Measurements from ENCODE around the gene DSTN.

DSTN gene

GRCh38 chr20:17621229-17621968 is 51.5 kb downstream of the DSTN start:
- in situ Hi-C loops (cut with MboI; ENCODE audit: low sequenced_read_pairs), result no loop called here

GRCh38 chr20:17622086-17622850 is 52.4 kb downstream of the DSTN start:
- in situ Hi-C loops (cut with MboI; ENCODE audit: low sequenced_read_pairs), result no loop called here

DNA sequence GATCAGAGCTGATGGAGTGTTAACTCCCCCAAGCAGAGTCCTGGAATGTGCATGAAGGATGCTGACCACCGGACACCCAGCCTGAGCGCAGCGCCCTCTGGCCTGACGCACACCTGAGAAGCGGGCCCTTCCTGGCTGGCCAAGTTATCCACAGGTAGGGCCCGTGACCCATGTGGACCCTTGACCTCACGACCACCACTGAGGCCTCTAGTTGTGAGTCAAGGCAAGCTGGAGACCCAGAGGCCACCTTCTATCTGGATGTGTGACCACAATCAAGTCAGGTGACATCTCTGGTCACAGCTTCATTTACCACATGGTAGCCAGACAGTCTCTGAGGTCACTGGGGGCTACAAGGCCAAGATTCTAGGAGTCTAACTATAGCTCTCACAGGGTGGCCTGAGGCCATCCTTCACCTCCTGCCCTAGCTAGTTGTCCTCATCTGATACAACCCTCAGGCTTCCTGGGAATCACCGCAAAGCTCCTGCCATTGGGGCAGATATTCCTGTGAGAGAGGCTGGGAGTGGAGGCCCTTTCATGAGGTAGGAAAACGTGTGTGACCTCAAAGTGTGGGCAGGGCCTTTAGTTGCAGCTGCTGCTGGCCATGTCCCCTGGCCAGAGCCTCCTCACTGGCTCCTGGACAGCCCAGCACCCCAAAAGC is 53.1 kb downstream of the DSTN start:
- in situ Hi-C loops (cut with MboI; ENCODE audit: low sequenced_read_pairs), result no loop called here

GRCh38 chr20:17624070-17624469 is 54.2 kb downstream of the DSTN start:
- in situ Hi-C loops (cut with MboI; ENCODE audit: low sequenced_read_pairs), result no loop called here

DNA sequence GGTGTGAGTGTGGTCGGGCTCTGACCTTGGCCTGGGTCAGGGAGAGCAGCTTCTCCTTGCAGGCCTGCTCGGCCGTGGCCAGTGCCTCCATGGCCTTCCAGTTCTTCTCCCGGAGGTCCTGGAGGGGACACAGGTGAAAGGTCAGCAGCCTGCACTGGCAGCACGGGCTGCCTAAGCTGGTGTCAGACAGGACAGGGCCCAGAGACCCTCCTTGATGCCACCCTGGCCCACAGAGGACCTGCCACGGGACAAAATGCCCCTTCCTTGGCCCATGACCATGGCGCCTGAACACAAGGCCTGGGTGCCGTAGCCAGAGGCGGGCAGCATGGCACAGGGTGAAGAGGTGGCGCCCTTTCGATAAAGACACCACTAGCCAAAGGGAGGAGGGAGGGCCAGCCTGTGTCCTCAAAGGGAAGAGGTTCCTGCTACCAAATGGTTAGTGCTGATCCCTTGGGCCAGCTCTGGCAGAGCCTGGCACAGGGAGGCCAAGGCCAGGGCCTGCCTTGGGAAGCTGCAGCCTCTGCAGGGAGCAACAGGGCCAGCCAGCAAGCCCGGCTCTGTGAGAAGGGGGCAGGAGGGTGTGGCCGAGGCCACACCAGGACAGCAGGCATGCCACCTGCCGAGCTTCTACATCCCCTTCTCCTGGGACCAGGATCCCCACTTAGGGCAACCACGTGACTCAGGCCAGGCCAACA is 54.8 kb downstream of the DSTN start:
- in situ Hi-C loops (cut with MboI; ENCODE audit: low sequenced_read_pairs), result no loop called here

DNA sequence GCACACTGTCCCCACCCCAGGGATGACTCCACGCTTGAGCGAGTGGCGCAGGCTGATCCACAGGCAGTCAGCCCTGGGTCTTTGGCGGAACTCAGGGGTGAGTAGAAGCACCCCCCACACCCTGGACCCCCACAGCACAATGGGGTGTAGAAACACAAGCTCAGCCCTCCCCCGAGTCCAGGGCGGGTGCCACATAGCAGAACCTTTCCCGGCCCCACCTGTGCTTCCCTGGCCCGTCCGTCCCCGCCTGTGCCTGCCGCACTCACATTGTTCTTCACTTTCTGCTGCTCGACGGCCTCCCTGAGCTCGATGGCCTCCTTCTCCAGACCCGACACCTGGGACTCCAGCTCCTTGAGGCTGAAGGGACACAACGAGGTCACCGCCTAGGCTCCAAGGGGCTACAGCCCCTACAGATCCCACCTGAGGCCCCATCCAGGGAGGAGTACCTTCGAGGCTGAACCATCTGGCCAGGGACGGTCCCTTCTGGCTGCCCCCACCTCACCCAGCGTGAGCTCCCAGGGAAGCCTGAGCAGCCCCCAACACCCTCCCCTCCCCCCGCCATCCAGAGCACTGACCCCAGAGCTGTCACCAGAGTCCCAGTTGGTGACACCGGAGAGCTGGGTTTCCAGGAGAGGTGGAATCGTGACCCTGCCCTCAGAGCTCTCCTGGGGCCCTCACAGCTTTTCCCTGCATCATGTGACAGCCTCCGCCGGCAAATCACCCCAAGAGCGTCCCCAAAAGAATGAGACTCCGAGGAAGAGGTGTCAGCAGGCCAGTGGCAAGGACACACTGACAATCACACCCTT is 55.6 kb downstream of the DSTN start:
- in situ Hi-C loops (cut with MboI; ENCODE audit: low sequenced_read_pairs), result no loop called here

DNA sequence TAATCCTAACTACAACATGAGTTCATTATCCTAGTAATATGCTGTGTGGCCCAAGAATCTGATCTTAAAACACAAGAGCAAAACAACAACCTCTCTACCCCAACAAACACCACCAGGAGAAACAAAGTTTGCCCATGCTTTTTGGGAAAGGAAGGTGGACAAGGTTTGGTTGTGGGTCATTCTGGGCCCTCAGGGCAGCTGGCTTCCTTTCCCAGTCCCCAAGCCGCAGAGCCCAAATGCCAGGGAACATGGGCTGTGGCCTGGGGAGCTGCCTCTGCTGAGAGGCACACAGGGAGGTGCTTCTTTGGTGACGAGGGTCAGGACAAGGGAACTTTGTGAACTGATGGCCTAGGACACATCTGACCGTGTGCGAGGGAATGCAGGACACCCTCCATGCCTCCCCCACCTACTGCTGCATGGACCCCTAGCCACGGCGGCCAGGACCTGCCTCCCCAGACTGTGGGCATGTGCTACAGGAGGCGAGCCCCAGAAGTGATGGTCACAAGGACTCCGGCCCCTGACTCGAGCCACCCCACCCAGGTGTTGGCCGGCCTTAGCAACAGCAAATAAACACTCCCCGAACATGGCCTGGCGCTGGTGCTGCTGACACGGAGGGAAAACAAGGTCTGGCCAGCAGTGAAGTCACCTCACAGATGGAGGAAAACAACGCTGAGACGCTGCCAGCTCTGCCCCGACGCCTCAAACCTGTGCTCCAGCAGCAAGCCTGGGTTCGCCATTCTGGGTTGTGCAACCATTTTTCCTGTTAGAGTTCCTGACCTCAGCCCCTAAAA is 56.5 kb downstream of the DSTN start:
- in situ Hi-C loops (cut with MboI; ENCODE audit: low sequenced_read_pairs), result no loop called here

DNA sequence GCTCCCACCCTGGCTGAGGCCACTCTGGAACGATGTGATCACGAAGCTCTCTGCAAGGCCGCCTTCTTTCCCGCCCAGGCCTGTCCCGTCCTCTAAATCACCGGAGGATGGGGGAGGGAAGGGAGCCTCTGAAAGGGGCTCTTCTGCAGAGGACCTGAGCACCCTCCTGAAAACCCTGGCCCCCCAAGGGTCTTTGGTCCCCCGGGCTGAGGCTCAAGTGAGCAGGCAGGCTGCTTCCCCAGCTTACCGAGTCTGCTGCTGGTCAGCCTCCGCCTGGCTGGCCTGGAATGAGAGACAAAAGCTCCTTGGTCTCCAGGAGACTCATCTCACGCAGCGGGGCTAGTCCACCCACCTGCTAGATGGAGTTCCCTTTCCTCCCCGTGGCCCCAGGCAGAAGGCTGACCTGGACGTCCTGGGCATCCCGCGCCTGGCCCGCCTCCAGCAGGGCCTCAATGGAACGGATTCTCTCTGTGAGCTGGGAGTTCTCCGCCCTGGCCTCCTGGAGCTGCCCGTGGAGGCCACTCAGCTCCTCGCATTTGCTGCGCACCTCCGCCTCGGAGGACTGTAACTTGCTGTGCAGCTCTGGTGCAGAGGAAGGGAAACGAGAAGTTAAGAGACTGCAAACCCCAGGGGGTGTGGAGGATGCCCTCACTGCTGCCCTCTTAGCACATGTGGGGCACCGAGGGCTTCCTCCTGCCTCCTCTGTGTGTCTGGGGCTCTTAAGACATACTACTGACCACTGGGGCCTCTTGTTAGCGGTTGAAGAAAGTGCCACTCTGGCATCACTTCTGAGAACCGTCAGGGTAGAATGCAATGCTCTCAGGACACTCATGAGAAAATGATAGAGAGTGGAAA is 57.5 kb downstream of the DSTN start:
- in situ Hi-C loops (cut with MboI; ENCODE audit: low sequenced_read_pairs), result no loop called here

GRCh38 chr20:17628101-17628841 is 58.4 kb downstream of the DSTN start:
- in situ Hi-C loops (cut with MboI; ENCODE audit: low sequenced_read_pairs), result no loop called here

GRCh38 chr20:17629025-17629424 is 59.1 kb downstream of the DSTN start:
- in situ Hi-C loops (cut with MboI; ENCODE audit: low sequenced_read_pairs), result no loop called here

DNA sequence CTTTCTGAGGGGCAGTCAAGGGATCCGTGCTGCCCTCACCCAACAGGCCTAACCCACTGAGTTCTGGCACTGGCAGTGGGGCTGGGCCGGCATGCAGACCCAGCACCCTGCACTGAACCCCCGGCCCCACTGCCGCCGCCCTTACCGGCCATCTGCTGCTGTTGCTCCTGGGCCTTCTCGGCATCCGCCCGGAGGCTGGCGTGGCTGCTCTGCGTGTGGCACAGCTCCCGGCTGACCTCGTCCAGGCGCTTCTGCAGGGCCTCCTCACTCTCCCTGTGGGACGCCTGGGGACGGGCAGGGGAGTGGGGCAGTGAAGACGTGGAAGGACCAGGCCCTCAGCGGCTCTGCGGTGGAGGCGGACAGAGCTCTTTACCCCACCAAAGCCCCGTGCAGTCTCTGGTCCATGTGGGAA is 59.8 kb downstream of the DSTN start:
- in situ Hi-C loops (cut with MboI; ENCODE audit: low sequenced_read_pairs), result no loop called here

GRCh38 chr20:17630151-17630805 is 60.4 kb downstream of the DSTN start:
- in situ Hi-C loops (cut with MboI; ENCODE audit: low sequenced_read_pairs), result no loop called here

- in situ Hi-C loops (cut with MboI; ENCODE audit: low sequenced_read_pairs), result no loop called here
Measured at GRCh38 chr20:17630806-17631195, 60.9 kb downstream of the DSTN start.

- in situ Hi-C loops (cut with MboI; ENCODE audit: low sequenced_read_pairs), result no loop called here
Measured at GRCh38 chr20:17631576-17632319, 61.9 kb downstream of the DSTN start.

DNA sequence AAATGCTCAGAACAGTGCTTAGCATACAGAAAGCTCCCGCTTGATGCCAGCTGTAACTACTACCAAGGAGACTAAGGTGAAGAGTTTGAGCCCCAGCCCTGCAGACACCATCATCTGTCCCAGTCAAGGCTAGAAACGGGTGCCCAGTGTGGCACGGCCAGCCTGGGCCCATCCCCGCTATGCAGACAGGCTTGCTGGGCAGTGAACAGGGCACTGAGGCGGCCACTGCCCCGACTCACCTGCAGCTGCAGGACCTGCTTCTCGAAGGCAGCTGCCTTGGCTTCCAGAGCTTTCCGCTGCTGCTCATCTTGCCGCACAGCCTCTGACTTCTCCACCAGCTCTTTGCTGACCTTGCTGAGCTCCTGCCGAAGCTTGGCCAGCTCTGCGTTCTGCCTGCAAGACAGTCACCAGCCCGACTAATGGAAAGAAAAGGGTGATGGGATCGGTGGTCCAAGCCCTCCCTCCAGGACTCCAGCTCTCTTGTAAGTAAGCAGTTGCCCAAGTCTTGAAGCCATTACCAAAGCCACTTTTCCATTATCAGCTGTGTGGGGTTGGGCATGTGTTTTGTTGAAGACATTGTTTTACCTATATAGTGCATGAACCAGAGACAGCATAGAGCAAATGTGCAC is 63.5 kb downstream of the DSTN start:
- in situ Hi-C loops (cut with MboI; ENCODE audit: low sequenced_read_pairs), result no loop called here

DNA sequence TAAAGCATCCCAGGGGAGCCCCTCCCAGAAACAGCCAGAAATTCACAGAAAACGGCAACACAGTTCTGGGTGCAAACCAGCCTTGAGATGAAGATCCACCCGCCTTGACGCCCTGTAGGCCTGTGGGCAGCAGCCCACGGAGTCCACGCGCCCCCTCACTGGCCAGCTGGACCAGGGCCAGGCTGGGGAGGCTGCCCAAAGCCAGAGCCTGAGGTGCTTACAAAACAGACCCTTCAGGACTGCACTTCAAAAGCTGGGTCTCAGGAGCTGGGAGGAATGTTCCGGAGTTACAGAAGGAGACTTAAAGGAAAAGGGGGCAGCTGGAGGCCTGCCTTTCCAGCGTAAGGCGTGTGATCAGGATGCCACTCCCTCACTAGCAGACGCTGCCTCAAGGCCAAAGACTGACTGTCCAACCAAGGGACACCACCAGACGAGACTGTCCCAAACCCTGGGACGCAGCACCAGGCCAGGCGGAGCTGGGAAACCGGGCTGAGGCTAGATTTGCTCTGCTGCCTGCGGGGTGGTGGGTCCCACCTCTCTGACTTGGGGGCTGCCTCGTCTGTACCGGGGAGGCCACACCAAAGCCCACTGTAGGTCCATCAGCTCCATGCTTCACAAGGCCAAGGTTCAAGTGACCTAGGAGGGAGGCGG is 64.1 kb downstream of the DSTN start:
- in situ Hi-C loops (cut with MboI; ENCODE audit: low sequenced_read_pairs), result no loop called here

Data from HL-60/S4 treated with phorbol 12-myristate 13-acetate at 8.2 ng/mL for 4 days and 3 days (cell line).